Upper lobe of right lung (tissue), 1 donor: Measurements from ENCODE around the gene KCNMB1. TPM values are rescaled to one million over a fixed set of nuclear protein-coding genes. Genes with fewer than 3 reads are reported as not detected.

Experiments used
- ATAC-seq: fragments of 200-7000 bp; cut with Tn5 transposase; one replicate; pipeline ENCODE4 v1.9.1; 2020; ENCODE audit warnings: mild to moderate bottlenecking, moderate library complexity
- DNase-seq: peaks from one replicate; pipeline ENCODE4 v3.0.0-alpha.2; 2020
- H3K27ac ChIP-seq: fragments of 200-600 bp; one replicate; pipeline ENCODE4 v1.8.0; 2022
- H3K27me3 ChIP-seq: fragments of 200-600 bp; one replicate; pipeline ENCODE4 v1.8.0; 2022; ENCODE audit warnings: mild to moderate bottlenecking
- H3K36me3 ChIP-seq: fragments of 200-600 bp; one replicate; pipeline ENCODE4 v1.8.0; 2022
- H3K4me1 ChIP-seq: fragments of 200-600 bp; one replicate; pipeline ENCODE4 v1.8.0; 2022
- H3K4me3 ChIP-seq: fragments of 200-600 bp; one replicate; pipeline ENCODE4 v1.8.0; 2022; ENCODE audit warnings: mild to moderate bottlenecking
- H3K9me3 ChIP-seq: fragments of 200-600 bp; one replicate; pipeline ENCODE4 v1.8.0; 2022
- intact Hi-C: fragments of 100-400 bp; cut with DNase I; formaldehyde crosslinking; loops from one replicate; pipeline ENCODE4 v1.11.0; 2022
- total RNA-seq: library from RNA; stranded (reverse); fragmentation: NEBNext Ultra II Directional; extraction: Animal tissue kit (Norgen Biotek cat#: 25700); gene quantifications from one replicate; pipeline ENCODE4 v1.2.1, GENCODE V29; 2021
- TF ChIP-seq, protein P1 (sequence below): fragments of 200-600 bp; IDR thresholded peaks from one replicate; pipeline ENCODE4 v1.8.0; 2022; ENCODE audit warnings: antibody characterized with exemption
- donor health status: DM: no; HTN: yes; CAD: no; lungs with severe emphysema.

KCNMB1 gene
- total RNA-seq, 1 donor from 2014 or later, result 1.5 TPM

- intact Hi-C loops, result no loop called here
- Histone ChIP-seq H3K4me1 (no peaks in the 10 kb centered on the region), H3K9me3 (no peaks in the 10 kb centered on the region), H3K27ac (no peak overlapping the region), H3K27me3 (no peaks in the 10 kb centered on the region), H3K36me3 (no peaks in the 10 kb centered on the region), H3K4me3 (no peak overlapping the region)
- TF ChIP-seq, protein P1, sequence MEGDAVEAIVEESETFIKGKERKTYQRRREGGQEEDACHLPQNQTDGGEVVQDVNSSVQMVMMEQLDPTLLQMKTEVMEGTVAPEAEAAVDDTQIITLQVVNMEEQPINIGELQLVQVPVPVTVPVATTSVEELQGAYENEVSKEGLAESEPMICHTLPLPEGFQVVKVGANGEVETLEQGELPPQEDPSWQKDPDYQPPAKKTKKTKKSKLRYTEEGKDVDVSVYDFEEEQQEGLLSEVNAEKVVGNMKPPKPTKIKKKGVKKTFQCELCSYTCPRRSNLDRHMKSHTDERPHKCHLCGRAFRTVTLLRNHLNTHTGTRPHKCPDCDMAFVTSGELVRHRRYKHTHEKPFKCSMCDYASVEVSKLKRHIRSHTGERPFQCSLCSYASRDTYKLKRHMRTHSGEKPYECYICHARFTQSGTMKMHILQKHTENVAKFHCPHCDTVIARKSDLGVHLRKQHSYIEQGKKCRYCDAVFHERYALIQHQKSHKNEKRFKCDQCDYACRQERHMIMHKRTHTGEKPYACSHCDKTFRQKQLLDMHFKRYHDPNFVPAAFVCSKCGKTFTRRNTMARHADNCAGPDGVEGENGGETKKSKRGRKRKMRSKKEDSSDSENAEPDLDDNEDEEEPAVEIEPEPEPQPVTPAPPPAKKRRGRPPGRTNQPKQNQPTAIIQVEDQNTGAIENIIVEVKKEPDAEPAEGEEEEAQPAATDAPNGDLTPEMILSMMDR, result no peak
- ATAC-seq, result no peak
- no peak for DNase-seq
Measured at GRCh38 chr5:170432669-170433068, 43.5 kb upstream of the KCNMB1 start.

DNA sequence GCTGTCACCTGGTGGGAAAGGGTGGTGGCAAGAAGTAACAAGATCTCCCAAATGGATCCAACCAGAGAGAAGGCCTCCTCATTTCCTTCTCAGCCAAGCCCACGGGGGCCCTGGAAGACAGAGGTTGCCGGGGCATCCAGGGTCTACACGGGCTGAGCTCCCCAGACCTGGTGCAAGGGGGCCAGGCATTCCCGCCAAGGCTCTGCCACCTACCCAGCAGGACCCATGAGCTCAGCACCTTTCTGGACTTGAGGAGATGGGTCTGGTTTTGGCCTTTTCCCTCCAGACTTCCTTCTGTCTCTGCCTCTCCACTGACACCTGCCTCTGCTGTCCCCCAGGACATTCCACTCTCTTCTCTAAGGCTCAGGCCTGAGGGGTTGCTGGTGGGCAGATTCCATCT lies 42.4 kb upstream of the KCNMB1 start:
- TF ChIP-seq, protein P1, result no peak
- Histone ChIP-seq H3K4me1 (no peaks in the 10 kb centered on the region), H3K27me3 (no peaks in the 10 kb centered on the region), H3K4me3 (no peak overlapping the region), H3K36me3 (no peaks in the 10 kb centered on the region), H3K9me3 (no peaks in the 10 kb centered on the region), H3K27ac (no peak overlapping the region)
- no peak for DNase-seq
- intact Hi-C loops, result no loop called here
- ATAC-seq, result no peak

GRCh38 chr5:170430866-170431437 lies 41.8 kb upstream of the KCNMB1 start:
- ATAC-seq (no peak), DNase-seq (no peak)
- Histone ChIP-seq H3K27ac (no peak overlapping the region), H3K4me3 (no peak overlapping the region), H3K4me1 (no peaks in the 10 kb centered on the region), H3K27me3 (no peaks in the 10 kb centered on the region), H3K36me3 (no peaks in the 10 kb centered on the region), H3K9me3 (no peaks in the 10 kb centered on the region)
- intact Hi-C loops, result no loop called here
- TF ChIP-seq, protein P1, result no peak

DNA sequence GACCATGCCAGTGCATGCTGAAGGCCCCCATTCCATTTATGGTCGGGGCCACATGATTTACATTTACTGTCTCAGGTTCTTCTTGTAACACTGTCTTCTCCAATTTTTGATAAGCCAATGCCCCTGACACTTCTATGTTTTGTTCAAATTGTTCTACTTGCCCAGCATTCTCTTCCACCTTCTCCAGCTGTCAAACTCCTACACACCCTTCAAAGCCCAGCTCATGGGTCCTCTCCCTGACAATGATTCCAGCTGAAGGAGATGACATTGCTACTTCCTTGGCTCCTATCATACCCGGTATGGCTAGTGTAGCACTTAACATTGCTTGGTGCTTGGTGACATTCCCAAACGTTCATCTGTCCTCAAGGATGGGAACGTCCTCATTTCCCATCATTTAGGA lies 41.1 kb upstream of the KCNMB1 start:
- Histone ChIP-seq H3K4me1 (no peaks in the 10 kb centered on the region), H3K36me3 (no peaks in the 10 kb centered on the region), H3K27me3 (no peaks in the 10 kb centered on the region), H3K4me3 (no peak overlapping the region), H3K9me3 (no peaks in the 10 kb centered on the region), H3K27ac (no peak overlapping the region)
- DNase-seq (no peak), ATAC-seq (no peak)
- intact Hi-C loops, result no loop called here
- TF ChIP-seq, protein P1, result no peak

DNA sequence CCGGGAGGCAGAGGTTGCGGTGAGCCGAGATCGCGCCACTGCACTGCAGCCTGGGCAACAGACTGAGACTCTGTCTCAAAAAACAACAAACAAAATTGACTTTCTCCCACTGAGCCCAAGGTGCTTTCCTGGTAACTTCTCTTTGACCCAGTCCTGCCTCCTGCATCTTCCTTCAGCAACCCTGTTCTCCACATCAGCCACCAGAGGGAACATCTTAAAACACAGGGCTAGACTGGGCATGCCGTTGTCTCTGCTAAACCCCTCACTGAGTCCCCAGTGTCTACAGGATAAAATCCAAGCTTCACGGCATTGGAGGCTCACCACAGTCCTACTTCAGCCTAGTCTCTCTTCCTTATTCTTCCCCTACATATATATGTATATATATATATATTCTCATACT lies 39.8 kb upstream of the KCNMB1 start:
- H3K27me3 ChIP-seq, result no peaks in the 10 kb centered on the region
- H3K36me3 ChIP-seq, result no peaks in the 10 kb centered on the region
- H3K4me1 ChIP-seq, result no peaks in the 10 kb centered on the region
- intact Hi-C loops, result loop anchor here (10.0 kb wide), 1 partner anchor 204 kb away; no protein-coding TSS in a partner anchor
- TF ChIP-seq, protein P1, result no peak
- ATAC-seq (no peak), DNase-seq (no peak)
- no peaks in the 10 kb centered on the region for H3K9me3 ChIP-seq
- H3K4me3 ChIP-seq, result no peak overlapping the region
- no peak overlapping the region for H3K27ac ChIP-seq
